ENCODE measurements around the gene ZNF845.

GRCh38 chr19:53374288-53374687 is 40.7 kb downstream of the ZNF845 start:
- TF ChIP-seq GATA3 (IDR thresholded peaks at IDR 0.05; ENCODE audit: low read depth, low read length) (no peak), GATA2 (IDR thresholded peaks at IDR 0.05; ENCODE audit: low read depth, low read length) (no peak)
